Smooth muscle cell (in vitro differentiated cells): ENCODE data around the gene CEP83. TPM values are rescaled to one million over a fixed set of nuclear protein-coding genes. Genes with fewer than 3 reads are reported as not detected.
A peak's percentile ranks its signal among the peaks of the same experiment; 100 is the strongest.

ENCODE experiments used
- DNase-seq: peaks from one replicate; lab custom pipeline; 2025; ENCODE audit not compliant: unreplicated experiment; lab: John Stamatoyannopoulos, UW
- H2AFZ ChIP-seq: fragments of 200-600 bp; sonication (generic); 2 replicates; pipeline ENCODE4 v1.6.0; 2016; ENCODE audit warnings: antibody characterized with exemption, low read depth, mild to moderate bottlenecking
- H3F3A ChIP-seq: fragments of 200-600 bp; sonication (generic); 2 replicates; pipeline ENCODE4 v1.6.0; 2017; ENCODE audit warnings: antibody characterized with exemption, low read depth
- H3K27ac ChIP-seq: fragments of 200-600 bp; sonication (generic); 2 replicates; pipeline ENCODE4 v1.5.1; 2016; ENCODE audit warnings: low read depth, mild to moderate bottlenecking
- H3K27me3 ChIP-seq: fragments of 200-600 bp; sonication (generic); 2 replicates; pipeline ENCODE4 v1.6.1; 2016; ENCODE audit warnings: low read depth, mild to moderate bottlenecking
- H3K36me3 ChIP-seq: fragments of 200-600 bp; sonication (generic); 2 replicates; pipeline ENCODE4 v1.5.1; 2016; ENCODE audit warnings: low read depth
- H3K4me1 ChIP-seq: fragments of 200-600 bp; sonication (generic); 2 replicates; pipeline ENCODE4 v1.5.1; 2016; ENCODE audit warnings: low read depth
- H3K4me2 ChIP-seq: fragments of 200-600 bp; sonication (generic); 2 replicates; pipeline ENCODE4 v1.6.0; 2016; ENCODE audit warnings: mild to moderate bottlenecking
- H3K4me3 ChIP-seq: fragments of 200-600 bp; sonication (generic); 2 replicates; pipeline ENCODE4 v1.5.1; 2016; ENCODE audit warnings: mild to moderate bottlenecking
- H3K79me2 ChIP-seq: fragments of 200-600 bp; sonication (generic); 2 replicates; pipeline ENCODE4 v1.6.0; 2016; ENCODE audit warnings: low read depth, mild to moderate bottlenecking
- H3K9ac ChIP-seq: fragments of 200-600 bp; sonication (generic); 2 replicates; pipeline ENCODE4 v1.6.0; 2016; ENCODE audit warnings: low read depth
- H3K9me3 ChIP-seq: fragments of 200-600 bp; sonication (generic); replicated peaks from 2 replicates; pipeline ENCODE4 v1.5.1; 2016; ENCODE audit warnings: low read depth
- H4K20me1 ChIP-seq: fragments of 200-600 bp; sonication (generic); 2 replicates; pipeline ENCODE4 v1.6.0; 2016; ENCODE audit warnings: low read depth
- CTCF ChIP-seq: fragments of 200-600 bp; sonication (generic); IDR thresholded peaks from 2 replicates; pipeline ENCODE4 v1.5.1; 2017; ENCODE audit warnings: borderline replicate concordance, mild to moderate bottlenecking, antibody characterized with exemption; ENCODE audit not compliant: insufficient read depth, poor library complexity, severe bottlenecking
- WGBS: methylation state at CpG from one replicate; pipeline ENCODE4 v1.1.7; 2016; ENCODE audit warnings: low lambda C conversion rate; 5-methylcytosine and 5-hydroxymethylcytosine counted together
- polyA plus RNA-seq: library from polyadenylated mRNA; unstranded; fragments of >200 nt; fragmentation: Nextera tagmentation; extraction: Ambion mirVana; gene quantifications from 2 replicates; pipeline ENCODE4 v1.2.1, GENCODE V29; 2016
- total RNA-seq: library from RNA; depleted of rRNA; stranded (reverse); fragments of >200 nt; gene quantifications from 2 replicates; pipeline ENCODE4 v1.2.3, GENCODE V29; 2014

Gene CEP83
- total and polyA plus RNA-seq, 2 experiments from 2014 or later: 2.8 to 30.3 TPM

- no peak for DNase-seq
- no peaks in the 10 kb centered on the region for H3K36me3 ChIP-seq
- H3K9me3 ChIP-seq: no peaks in the 10 kb centered on the region
- peaks cover 30% of the 10 kb centered on the region for H3K27me3 ChIP-seq
- H3K4me2 ChIP-seq: no peak overlapping the region
- no peak overlapping the region for H3K4me3 ChIP-seq
- H3K9ac ChIP-seq: no peak overlapping the region
- no peaks in the 10 kb centered on the region for H3K79me2 ChIP-seq
- TF ChIP-seq CTCF: no peak
- peaks cover 14% of the 10 kb centered on the region for H3K4me1 ChIP-seq
- no peak overlapping the region for H3K27ac ChIP-seq
- H4K20me1 ChIP-seq: no peaks in the 10 kb centered on the region
- WGBS: 72% methylated on average over 11 of the region's 11 CpGs
- no peak overlapping the region for H2AFZ ChIP-seq
- no peaks in the 10 kb centered on the region for H3F3A ChIP-seq
Observed at GRCh38 chr12:94266796-94267536, 192.7 kb downstream of the CEP83 start.

DNA sequence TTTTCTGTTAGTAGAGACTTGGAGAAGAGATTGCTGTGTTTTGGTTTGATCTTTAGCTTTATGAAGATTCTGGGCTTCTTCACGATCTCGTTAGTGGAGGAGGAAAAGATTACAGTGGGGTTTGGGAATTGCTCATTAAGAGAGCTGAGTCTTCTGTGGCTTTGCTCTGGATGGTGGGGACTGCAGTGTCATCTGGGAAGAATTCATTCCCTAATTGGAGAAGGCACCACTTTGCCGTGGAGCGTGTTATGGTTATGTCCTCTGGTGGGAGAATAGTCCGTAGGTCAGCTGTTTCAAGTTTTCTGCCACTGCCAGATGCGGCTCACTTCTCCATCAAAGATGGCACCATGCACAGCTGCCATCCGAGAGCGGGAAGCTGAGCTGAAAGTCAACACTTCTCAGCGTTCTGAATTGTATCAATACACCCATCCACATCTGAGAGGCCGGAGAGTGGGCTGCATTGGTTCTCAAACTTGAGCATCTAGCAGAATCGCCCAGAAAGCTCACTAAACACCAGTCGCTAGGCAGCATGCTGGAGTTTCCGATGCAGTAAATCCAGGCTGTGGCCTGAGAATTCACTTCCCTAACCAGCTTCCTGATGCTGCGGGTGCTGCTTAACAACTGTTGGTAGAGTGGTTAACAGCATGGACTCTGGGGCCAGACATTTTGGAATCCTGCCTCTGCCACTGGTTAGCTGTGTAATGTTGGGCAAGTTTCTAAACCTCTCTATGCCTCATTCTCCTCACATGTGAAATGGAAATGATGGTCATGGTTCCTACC lies 193.5 kb downstream of the CEP83 start:
- no peak for DNase-seq
- H3K4me2 ChIP-seq: peak overlapping the region; percentile 56
- H4K20me1 ChIP-seq: no peaks in the 10 kb centered on the region
- H3K27me3 ChIP-seq: peaks cover 23% of the 10 kb centered on the region
- no peaks in the 10 kb centered on the region for H3K36me3 ChIP-seq
- no peak for TF ChIP-seq CTCF
- peak overlapping the region; percentile 34 for H3K9ac ChIP-seq
- 66% methylated on average over 14 of the region's 14 CpGs for WGBS
- no peaks in the 10 kb centered on the region for H3K9me3 ChIP-seq
- no peaks in the 10 kb centered on the region for H3F3A ChIP-seq
- H3K27ac ChIP-seq: peak overlapping the region; percentile 78
- no peak overlapping the region for H3K4me3 ChIP-seq
- no peaks in the 10 kb centered on the region for H3K79me2 ChIP-seq
- peaks cover 21% of the 10 kb centered on the region for H3K4me1 ChIP-seq
- H2AFZ ChIP-seq: no peak overlapping the region

GRCh38 chr12:94265539-94265938 lies 194.1 kb downstream of the CEP83 start:
- H3K79me2 ChIP-seq: no peaks in the 10 kb centered on the region
- H3K4me3 ChIP-seq: no peak overlapping the region
- peak overlapping the region; percentile 78 for H3K27ac ChIP-seq
- H4K20me1 ChIP-seq: no peaks in the 10 kb centered on the region
- H3K9me3 ChIP-seq: no peaks in the 10 kb centered on the region
- 67% methylated on average over 7 of the region's 7 CpGs for WGBS
- no peak for DNase-seq
- no peaks in the 10 kb centered on the region for H3K36me3 ChIP-seq
- H3K9ac ChIP-seq: peak overlapping the region; percentile 34
- H3K4me2 ChIP-seq: peak overlapping the region; percentile 56
- H3F3A ChIP-seq: no peaks in the 10 kb centered on the region
- peaks cover 27% of the 10 kb centered on the region for H3K4me1 ChIP-seq
- TF ChIP-seq CTCF: no peak
- peaks cover 19% of the 10 kb centered on the region for H3K27me3 ChIP-seq
- H2AFZ ChIP-seq: no peak overlapping the region
